ENCODE measurements around the gene EIF4ENIF1. TPM values are rescaled to one million over a fixed set of nuclear protein-coding genes. Genes with fewer than 3 reads are reported as not detected.

Gene EIF4ENIF1
- total RNA-seq, 2 donors from 2014 or later = 10.6 to 20.6 TPM

- H3K27ac ChIP-seq = no peak overlapping the region
- TF ChIP-seq CTCF (IDR thresholded peaks at IDR 0.05) = no peak
- H3K36me3 ChIP-seq = no peaks in the 10 kb centered on the region
- H3K9me3 ChIP-seq = no peaks in the 10 kb centered on the region
- H3K27me3 ChIP-seq (replicated peaks; ENCODE audit: insufficient read depth) = no peaks in the 10 kb centered on the region
- no peak overlapping the region for H3K4me3 ChIP-seq
- H3K4me1 ChIP-seq (ENCODE audit: control insufficient read depth in 1 of 2, low read depth in 2 of 2) = no peaks in the 10 kb centered on the region
- ATAC-seq (ENCODE audit: insufficient number of reproducible peaks, low FRiP score, low read depth) = no peak
- no peak for DNase-seq (ENCODE audit: low spot score)
Observed at GRCh38 chr22:31504282-31504681, 14.6 kb upstream of the EIF4ENIF1 start.

- no peak for TF ChIP-seq CTCF (IDR thresholded peaks at IDR 0.05)
- H3K9me3 ChIP-seq = no peaks in the 10 kb centered on the region
- no peaks in the 10 kb centered on the region for H3K27me3 ChIP-seq (replicated peaks; ENCODE audit: insufficient read depth)
- no peaks in the 10 kb centered on the region for H3K4me1 ChIP-seq (ENCODE audit: control insufficient read depth in 1 of 2, low read depth in 2 of 2)
- H3K36me3 ChIP-seq = no peaks in the 10 kb centered on the region
- no peak overlapping the region for H3K4me3 ChIP-seq
- ATAC-seq (ENCODE audit: insufficient number of reproducible peaks, low FRiP score, low read depth) (no peak), DNase-seq (ENCODE audit: low spot score) (no peak)
- no peak overlapping the region for H3K27ac ChIP-seq
Observed at GRCh38 chr22:31503211-31503964, 13.7 kb upstream of the EIF4ENIF1 start.

GRCh38 chr22:31501738-31502137, 12.1 kb upstream of the EIF4ENIF1 start:
- Histone ChIP-seq H3K27ac (no peak overlapping the region), H3K9me3 (no peaks in the 10 kb centered on the region), H3K4me1 (ENCODE audit: control insufficient read depth in 1 of 2, low read depth in 2 of 2) (peaks cover 0 to 7% of the 10 kb centered on the region in 2 donors), H3K4me3 (no peak overlapping the region), H3K36me3 (no peaks in the 10 kb centered on the region), H3K27me3 (replicated peaks; ENCODE audit: insufficient read depth) (no peaks in the 10 kb centered on the region)
- DNase-seq (ENCODE audit: low spot score) = no peak
- no peak for ATAC-seq (ENCODE audit: insufficient number of reproducible peaks, low FRiP score, low read depth)
- no peak for TF ChIP-seq CTCF (IDR thresholded peaks at IDR 0.05)

- no peak for TF ChIP-seq CTCF (IDR thresholded peaks at IDR 0.05)
- ATAC-seq (ENCODE audit: insufficient number of reproducible peaks, low FRiP score, low read depth) (no peak), DNase-seq (ENCODE audit: low spot score) (no peak)
- Histone ChIP-seq H3K36me3 (no peaks in the 10 kb centered on the region), H3K9me3 (no peaks in the 10 kb centered on the region), H3K4me1 (ENCODE audit: control insufficient read depth in 1 of 2, low read depth in 2 of 2) (peaks cover 4 to 13% of the 10 kb centered on the region in 2 donors), H3K27me3 (replicated peaks; ENCODE audit: insufficient read depth) (no peaks in the 10 kb centered on the region), H3K27ac (no peak overlapping the region), H3K4me3 (peak overlapping the region; percentile 81)
Observed at GRCh38 chr22:31497148-31497938, 7.7 kb upstream of the EIF4ENIF1 start.

GRCh38 chr22:31496735-31497146, 7.1 kb upstream of the EIF4ENIF1 start:
- no peak for TF ChIP-seq CTCF (IDR thresholded peaks at IDR 0.05)
- H3K27me3 ChIP-seq (replicated peaks; ENCODE audit: insufficient read depth) = no peaks in the 10 kb centered on the region
- peaks cover 4 to 13% of the 10 kb centered on the region in 2 donors for H3K4me1 ChIP-seq (ENCODE audit: control insufficient read depth in 1 of 2, low read depth in 2 of 2)
- peak overlapping the region; percentile 81 for H3K4me3 ChIP-seq
- no peaks in the 10 kb centered on the region for H3K9me3 ChIP-seq
- no peaks in the 10 kb centered on the region for H3K36me3 ChIP-seq
- no peak for DNase-seq (ENCODE audit: low spot score)
- peak overlapping the region; percentile 65 to 70 for H3K27ac ChIP-seq
- ATAC-seq (ENCODE audit: insufficient number of reproducible peaks, low FRiP score, low read depth) = no peak
